Measurements from ENCODE around the gene FN3K. TPM values are rescaled to one million over a fixed set of nuclear protein-coding genes. Genes with fewer than 3 reads are reported as not detected.

FN3K gene
- total and polyA plus RNA-seq, 2 donors (not counting 3 experiments of a cell fraction or from before 2014, with no cell fraction given): 2.0 to 12.0 TPM

- intact Hi-C loops (cut with micrococcal nuclease): loop anchor here (2.0 kb wide), 1 partner anchor 18 kb away; the partner anchor contains the start of gene FN3KRP
- H4K20me1 ChIP-seq (replicated peaks; ENCODE audit: control insufficient read depth, extremely low read depth, insufficient read depth, low read length): no peaks in the 10 kb centered on the region
- H3K36me3 ChIP-seq (ENCODE audit: control insufficient read depth in 2 of 2, extremely low read depth in 1 of 2, insufficient read depth in 2 of 2, low read length in 2 of 2): no peaks in the 10 kb centered on the region
- DNase-seq (ENCODE audit: low read depth, low spot score) (peak; percentile 99), FAIRE-seq (peak; percentile 93)
- H3K27ac ChIP-seq (ENCODE audit: insufficient read depth, low read depth, low read length): no peak within 1 kb of the TSS
- TF ChIP-seq FOS (IDR thresholded peaks at IDR 0.05; ENCODE audit: borderline replicate concordance, insufficient read depth, low read length): no peak
- no peak for TF ChIP-seq POLR2AphosphoS5 (IDR thresholded peaks at IDR 0.05; ENCODE audit: insufficient read depth, low read depth, low read length)
- peak within 1 kb of the TSS; percentile 88 for H2AFZ ChIP-seq (ENCODE audit: low read depth, low read length)
- H3K79me2 ChIP-seq (ENCODE audit: control insufficient read depth, insufficient read depth, low read length): no peaks in the 10 kb centered on the region
- H3K4me2 ChIP-seq (ENCODE audit: insufficient read depth, low read length): peak within 1 kb of the TSS; percentile 53
- ChIA-PET CTCF (interaction anchor here (0.7 to 1.2 kb wide), 3 partner anchors 9 to 84 kb away, joined by 3 read pairs; no protein-coding TSS in a partner anchor), POLR2A (interaction anchor here (0.5 kb wide), 1 partner anchor 74 kb away, joined by 3 read pairs; no protein-coding TSS in a partner anchor)
- H3K27me3 ChIP-seq (ENCODE audit: control insufficient read depth in 2 of 2, insufficient read depth in 2 of 2, low read length in 2 of 2): peaks cover 3 to 8% of the 10 kb centered on the region in 2 experiments
- peak within 1 kb of the TSS; percentile 20 for H3K9ac ChIP-seq (replicated peaks; ENCODE audit: extremely low read depth, insufficient read depth, low read length)
- H3K9me1 ChIP-seq (replicated peaks; ENCODE audit: control insufficient read depth, extremely low read depth, insufficient read depth, low read length): no peaks in the 10 kb centered on the region
- H3K4me1 ChIP-seq (ENCODE audit: control insufficient read depth, extremely low read depth, insufficient read depth, low read length): peaks cover 5% of the 10 kb centered on the region
- dilution Hi-C loops (cut with MboI; ENCODE audit: extremely low pct_ligation_motif_present, low sequenced_read_pairs): no loop called here
- peaks cover 4% of the 10 kb centered on the region for H3K9me3 ChIP-seq (replicated peaks; ENCODE audit: control insufficient read depth, insufficient read depth, low read length)
- peak within 1 kb of the TSS; percentile 45 to 52 (median 47) for H3K4me3 ChIP-seq (replicated peaks in 1 of 3; ENCODE audit: insufficient read depth in 1 of 3, low read depth in 1 of 3, low read length in 3 of 3)
- BruUV-seq (replicated peaks): no TSS peak
These were observed 37.1 kb upstream of the FN3K start, which contains the start of gene RAB40B for GRCh38 chr17:82698065-82698973. TSS of gene RAB40B (minus strand) at chr17:82698698. CDS start at chr17:82698596, 102 bp downstream.

GRCh38 chr17:82698974-82699442 is 36.4 kb upstream of the FN3K start:
- intact Hi-C loops (cut with micrococcal nuclease): loop anchor here (2.0 kb wide), 1 partner anchor 18 kb away; the partner anchor contains the start of gene FN3KRP

More at GRCh38 chr17:82698974-82699442, 36.4 kb upstream of the FN3K start:
- POLR2A ChIA-PET: interaction anchor here (0.5 kb wide), 1 partner anchor 73 kb away, joined by 3 read pairs; no protein-coding TSS in a partner anchor
- H3K27me3 ChIP-seq (ENCODE audit: control insufficient read depth in 2 of 2, insufficient read depth in 2 of 2, low read length in 2 of 2): peaks cover 3 to 8% of the 10 kb centered on the region in 2 experiments
- dilution Hi-C loops (cut with MboI; ENCODE audit: extremely low pct_ligation_motif_present, low sequenced_read_pairs): no loop called here
- TF ChIP-seq MAX (IDR thresholded peaks at IDR 0.05; ENCODE audit: insufficient read depth, insufficient read length) (peak; percentile 14), JUN (IDR thresholded peaks at IDR 0.05; ENCODE audit: borderline replicate concordance, insufficient read depth, insufficient read length, low read depth) (no peak)
- no peaks in the 10 kb centered on the region for H3K9me1 ChIP-seq (replicated peaks; ENCODE audit: control insufficient read depth, extremely low read depth, insufficient read depth, low read length)
- H3K4me1 ChIP-seq (ENCODE audit: control insufficient read depth, extremely low read depth, insufficient read depth, low read length): peaks cover 5% of the 10 kb centered on the region
- no peaks in the 10 kb centered on the region for H3K79me2 ChIP-seq (ENCODE audit: control insufficient read depth, insufficient read depth, low read length)
- DNase-seq (ENCODE audit: low read depth, low spot score) (no peak), FAIRE-seq (no peak)
- no peaks in the 10 kb centered on the region for H3K36me3 ChIP-seq (ENCODE audit: control insufficient read depth in 2 of 2, extremely low read depth in 1 of 2, insufficient read depth in 2 of 2, low read length in 2 of 2)
- H3K4me3 ChIP-seq (replicated peaks in 1 of 3; ENCODE audit: insufficient read depth in 1 of 3, low read depth in 1 of 3, low read length in 3 of 3): peak overlapping the region in 2 of 3 experiments; percentile 42 to 47
- BruUV-seq (replicated peaks): no TSS peak
- peak overlapping the region; percentile 75 for H2AFZ ChIP-seq (ENCODE audit: low read depth, low read length)
- no peak overlapping the region for H3K27ac ChIP-seq (ENCODE audit: insufficient read depth, low read depth, low read length)
- peaks cover 4% of the 10 kb centered on the region for H3K9me3 ChIP-seq (replicated peaks; ENCODE audit: control insufficient read depth, insufficient read depth, low read length)
- no peak overlapping the region for H3K9ac ChIP-seq (replicated peaks; ENCODE audit: extremely low read depth, insufficient read depth, low read length)
- H4K20me1 ChIP-seq (replicated peaks; ENCODE audit: control insufficient read depth, extremely low read depth, insufficient read depth, low read length): no peaks in the 10 kb centered on the region
- CTCF ChIA-PET: interaction anchor here (0.7 to 1.0 kb wide), 2 partner anchors 8 to 10 kb away, joined by 3 read pairs; no protein-coding TSS in a partner anchor
- peak overlapping the region; percentile 16 for H3K4me2 ChIP-seq (ENCODE audit: insufficient read depth, low read length)
